T follicular helper cell (primary cell): ENCODE measurements around the gene BTNL9.
"Not testable (repeated sequence)": the region's sequence is repeated elsewhere in the genome, so short reads cannot be mapped to it uniquely, and the experiment has no call there.

Source experiments
- DNase-seq: peaks from one replicate; pipeline ENCODE4 v3.0.0-alpha.2; 2020; ENCODE audit warnings: low read depth

BTNL9 gene

GRCh38 chr5:181100121-181100875 is 60.2 kb downstream of the BTNL9 start:
- DNase-seq = no peak

GRCh38 chr5:181101030-181101641 is 61.1 kb downstream of the BTNL9 start:
- DNase-seq = not testable (repeated sequence)

DNA sequence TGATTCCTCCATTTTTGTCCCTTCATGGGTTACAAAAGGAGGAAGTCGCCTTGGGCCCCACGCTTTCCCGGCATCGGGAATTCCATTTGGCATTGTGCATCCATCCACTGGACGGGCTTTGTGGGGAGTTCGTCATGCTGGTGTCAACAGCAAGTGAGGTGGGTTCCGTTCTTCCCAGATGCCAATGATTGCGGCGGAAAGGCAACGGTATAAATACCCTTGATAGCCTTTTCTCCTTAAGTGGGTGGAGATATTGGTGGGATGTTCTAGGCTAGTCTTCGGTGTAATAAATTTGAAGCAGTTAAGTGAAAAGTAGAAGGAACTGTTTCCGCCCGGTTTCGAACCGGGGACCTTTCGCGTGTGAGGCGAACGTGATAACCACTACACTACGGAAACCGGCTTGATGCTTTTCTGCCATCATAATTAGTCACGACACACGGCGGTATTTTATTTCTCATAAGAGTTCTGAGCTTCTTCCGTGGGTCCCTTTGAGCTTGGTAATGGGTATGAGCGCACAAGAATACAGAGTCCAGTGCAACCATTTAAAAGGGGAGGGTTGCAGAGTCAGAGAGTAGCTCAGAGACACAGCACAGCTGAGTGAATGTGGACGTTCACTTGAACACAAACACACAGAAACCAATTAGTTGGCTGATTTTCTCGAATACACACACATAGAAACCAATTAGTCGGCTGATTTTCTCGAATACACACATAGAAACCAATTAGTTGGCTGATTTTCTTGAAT is 62.0 kb downstream of the BTNL9 start:
- not testable (repeated sequence) for DNase-seq

DNA sequence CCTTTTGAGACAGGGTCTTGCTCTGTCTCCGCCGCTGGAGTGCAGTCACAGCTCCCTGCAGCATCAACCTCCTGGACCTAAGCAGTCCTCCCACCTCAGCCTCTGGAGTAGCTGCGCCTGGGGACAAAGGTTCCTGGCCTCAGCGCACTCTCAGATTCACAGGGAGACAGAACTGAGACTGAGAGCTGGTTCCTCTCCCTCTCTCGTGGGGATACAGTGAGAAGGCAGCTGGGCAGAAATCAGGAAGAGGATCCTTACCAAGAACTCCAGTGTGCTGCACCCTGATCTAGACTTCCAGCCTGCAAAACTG is 64.1 kb downstream of the BTNL9 start:
- not testable (repeated sequence) for DNase-seq

DNA sequence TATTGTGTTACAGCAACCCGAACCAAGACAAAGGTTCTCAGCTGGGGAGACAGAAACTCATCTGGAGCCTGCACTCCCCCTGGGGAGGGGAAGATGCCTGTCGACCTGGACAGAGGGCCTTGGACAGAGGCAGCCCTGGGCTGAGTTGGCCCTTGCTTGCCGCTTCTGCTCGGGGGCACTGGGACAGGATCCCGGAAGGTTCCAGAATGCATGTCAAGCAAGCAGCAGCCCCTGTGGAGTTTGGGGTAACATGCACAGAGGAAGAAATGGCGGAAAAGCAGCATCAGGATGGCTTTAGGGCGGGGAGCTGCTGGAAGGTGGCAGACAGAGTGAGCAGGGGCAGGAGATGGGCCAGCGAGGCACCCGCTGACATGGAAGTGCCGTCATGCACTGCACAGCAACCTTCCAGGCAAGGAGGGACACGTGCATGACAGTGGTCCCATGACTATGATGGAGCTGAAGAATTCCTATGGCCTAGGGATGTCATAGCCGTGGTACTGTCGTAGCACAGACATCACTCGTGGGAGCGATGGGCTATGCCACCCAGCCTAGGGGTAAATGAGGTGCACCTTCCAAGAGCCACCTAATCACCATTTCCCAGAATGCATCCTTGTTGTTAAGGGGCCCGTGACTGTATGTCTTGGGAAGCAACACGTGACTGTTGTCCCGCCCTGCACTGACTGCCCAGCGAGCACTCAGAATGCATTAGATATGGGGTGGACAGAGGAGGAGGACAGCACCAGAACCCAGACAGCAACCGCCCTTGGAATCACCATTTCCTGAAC is 64.7 kb downstream of the BTNL9 start:
- not testable (repeated sequence) for DNase-seq

DNA sequence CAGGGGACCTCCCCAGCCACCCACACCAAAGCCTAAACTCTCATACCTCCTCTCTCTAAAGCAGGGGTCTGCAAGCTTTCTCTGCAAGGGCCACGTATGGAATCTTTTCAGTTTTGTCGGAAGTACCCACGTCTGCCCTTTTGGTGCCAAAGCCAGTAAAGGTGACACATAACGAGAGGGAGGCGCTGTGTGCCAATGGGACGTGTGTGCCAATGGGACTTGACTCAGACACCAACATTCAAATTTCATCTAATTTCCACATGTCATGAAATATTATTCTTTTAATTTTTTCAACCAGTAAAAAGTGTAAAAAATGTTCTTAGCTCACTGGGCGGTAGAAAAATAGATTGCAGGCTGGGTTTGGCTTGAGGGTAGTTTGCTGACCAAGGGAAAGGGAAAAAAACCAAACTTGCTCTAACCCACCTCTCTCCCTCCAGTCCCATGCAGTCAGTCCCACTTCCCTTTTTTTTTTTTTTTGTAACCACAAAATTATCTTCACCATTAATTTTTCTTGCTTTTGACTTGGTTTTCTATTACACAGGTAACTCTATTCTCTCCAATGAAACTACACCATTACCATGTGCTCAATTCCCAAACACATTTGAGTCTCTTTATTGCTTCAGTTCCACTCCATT is 65.4 kb downstream of the BTNL9 start:
- DNase-seq = no peak

DNA sequence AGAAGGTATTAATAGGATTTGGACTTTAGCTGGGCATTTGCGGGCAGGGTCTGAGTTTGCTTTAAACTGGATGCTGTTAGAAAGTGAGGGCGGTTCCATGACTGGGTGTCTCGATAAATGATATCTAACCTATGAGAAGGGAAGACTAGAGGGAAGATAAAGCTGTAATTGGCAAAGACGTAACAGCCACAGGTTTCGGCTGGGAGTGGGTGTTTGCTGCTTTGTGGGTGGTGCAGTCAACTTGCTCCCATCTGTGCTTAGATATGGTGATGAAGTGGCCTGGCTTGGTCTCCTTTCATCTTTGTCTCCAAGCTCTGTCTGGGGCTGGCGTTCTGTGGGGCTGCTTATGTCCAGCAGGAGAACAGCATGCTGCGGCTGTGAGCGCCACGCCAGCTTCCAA is 67.6 kb downstream of the BTNL9 start:
- DNase-seq = no peak

- no peak for DNase-seq
Observed at GRCh38 chr5:181108578-181109165, 68.6 kb downstream of the BTNL9 start.

- DNase-seq = no peak
Observed at GRCh38 chr5:181109489-181110013, 69.5 kb downstream of the BTNL9 start.

GRCh38 chr5:181111010-181111409 is 70.9 kb downstream of the BTNL9 start:
- DNase-seq = no peak
